ENCODE data around the gene CHID1.

The CHID1 gene

DNA sequence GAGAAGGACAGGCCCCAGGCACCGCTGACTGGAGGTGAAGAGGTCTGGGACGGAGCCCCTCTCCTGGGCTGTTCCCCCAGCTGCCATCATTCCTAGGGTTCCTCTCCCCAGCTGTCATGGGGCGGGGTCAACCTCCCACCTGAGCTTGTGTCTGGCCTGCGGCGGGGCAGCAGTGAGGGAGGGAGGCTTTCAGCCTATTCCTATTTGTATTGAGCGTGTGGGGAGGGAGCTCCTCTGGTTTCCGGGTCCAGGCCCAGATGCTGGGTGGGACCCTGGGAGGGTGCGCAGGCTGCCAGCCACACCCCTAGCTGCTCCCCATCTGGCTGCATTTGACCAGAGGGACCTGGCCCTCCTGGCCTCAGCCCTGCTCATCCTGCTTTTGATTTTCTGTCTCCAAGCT is 54.2 kb downstream of the CHID1 start:
- H3K27me3 ChIP-seq (ENCODE audit: low read depth) = no peaks in the 10 kb centered on the region

DNA sequence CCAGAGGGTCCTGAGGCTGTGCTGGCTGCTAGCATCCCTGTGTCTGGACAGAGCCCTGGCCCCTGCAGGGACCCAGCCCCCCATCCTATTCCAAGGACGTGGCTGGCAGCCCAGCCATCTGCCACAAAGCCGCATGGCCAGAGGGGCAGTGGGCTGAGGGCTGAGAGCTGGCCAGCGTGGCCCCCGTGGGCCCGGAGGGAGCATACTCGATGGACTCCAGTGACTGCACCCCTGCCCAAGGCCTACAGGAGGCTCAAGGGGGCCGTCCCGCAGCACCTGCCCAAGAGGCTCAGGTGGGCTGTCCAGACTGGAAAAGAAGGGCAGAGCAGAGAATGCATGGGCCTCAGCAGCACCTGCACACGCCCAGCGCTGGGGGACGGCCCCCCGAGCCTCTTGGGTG is 54.8 kb downstream of the CHID1 start:
- Histone ChIP-seq H3K9me3 (no peaks in the 10 kb centered on the region), H3K36me3 (replicated peaks) (no peaks in the 10 kb centered on the region), H3K27me3 (ENCODE audit: low read depth) (no peaks in the 10 kb centered on the region), H3K4me3 (no peak overlapping the region), H3K4me1 (no peaks in the 10 kb centered on the region)
- DNase-seq (ENCODE audit: low spot score in 2 of 2) = no peak
- in situ Hi-C loops (cut with MboI; ENCODE audit: low sequenced_read_pairs) = loop anchor here (10.0 kb wide), 1 partner anchor 199 kb away; no protein-coding TSS in a partner anchor

More for the DNA sequence above, 54.2 kb downstream of the CHID1 start:
- in situ Hi-C loops (cut with MboI; ENCODE audit: low sequenced_read_pairs) = loop anchor here (10.0 kb wide), 1 partner anchor 198 kb away; no protein-coding TSS in a partner anchor
- Histone ChIP-seq H3K4me1 (no peaks in the 10 kb centered on the region), H3K4me3 (no peak overlapping the region), H3K9me3 (no peaks in the 10 kb centered on the region), H3K36me3 (replicated peaks) (no peaks in the 10 kb centered on the region)
- DNase-seq (ENCODE audit: low spot score in 2 of 2) = no peak

DNA sequence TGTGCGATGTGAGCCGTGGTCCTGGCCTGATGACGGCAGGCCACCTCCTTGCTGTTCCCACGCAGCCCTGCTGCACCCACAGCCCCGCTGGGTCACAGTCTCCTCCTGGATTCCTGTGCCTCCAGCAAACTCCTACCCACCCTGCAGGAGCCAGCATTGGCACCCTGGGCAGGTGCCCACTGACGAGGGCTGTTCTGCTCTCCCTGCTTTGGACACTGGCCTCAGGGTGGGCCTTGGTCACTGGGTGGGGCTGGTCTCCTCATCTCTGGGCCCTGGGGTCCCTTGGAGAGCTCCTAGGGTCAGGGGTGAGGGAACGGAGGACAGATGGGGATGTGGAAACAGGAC is 55.3 kb downstream of the CHID1 start:
- no peaks in the 10 kb centered on the region for H3K4me1 ChIP-seq
- in situ Hi-C loops (cut with MboI; ENCODE audit: low sequenced_read_pairs) = loop anchor here (10.0 kb wide), 1 partner anchor 199 kb away; no protein-coding TSS in a partner anchor
- no peaks in the 10 kb centered on the region for H3K27me3 ChIP-seq (ENCODE audit: low read depth)
- no peaks in the 10 kb centered on the region for H3K9me3 ChIP-seq
- no peak overlapping the region for H3K4me3 ChIP-seq
- no peaks in the 10 kb centered on the region for H3K36me3 ChIP-seq (replicated peaks)
- no peak for DNase-seq (ENCODE audit: low spot score in 2 of 2)

DNA sequence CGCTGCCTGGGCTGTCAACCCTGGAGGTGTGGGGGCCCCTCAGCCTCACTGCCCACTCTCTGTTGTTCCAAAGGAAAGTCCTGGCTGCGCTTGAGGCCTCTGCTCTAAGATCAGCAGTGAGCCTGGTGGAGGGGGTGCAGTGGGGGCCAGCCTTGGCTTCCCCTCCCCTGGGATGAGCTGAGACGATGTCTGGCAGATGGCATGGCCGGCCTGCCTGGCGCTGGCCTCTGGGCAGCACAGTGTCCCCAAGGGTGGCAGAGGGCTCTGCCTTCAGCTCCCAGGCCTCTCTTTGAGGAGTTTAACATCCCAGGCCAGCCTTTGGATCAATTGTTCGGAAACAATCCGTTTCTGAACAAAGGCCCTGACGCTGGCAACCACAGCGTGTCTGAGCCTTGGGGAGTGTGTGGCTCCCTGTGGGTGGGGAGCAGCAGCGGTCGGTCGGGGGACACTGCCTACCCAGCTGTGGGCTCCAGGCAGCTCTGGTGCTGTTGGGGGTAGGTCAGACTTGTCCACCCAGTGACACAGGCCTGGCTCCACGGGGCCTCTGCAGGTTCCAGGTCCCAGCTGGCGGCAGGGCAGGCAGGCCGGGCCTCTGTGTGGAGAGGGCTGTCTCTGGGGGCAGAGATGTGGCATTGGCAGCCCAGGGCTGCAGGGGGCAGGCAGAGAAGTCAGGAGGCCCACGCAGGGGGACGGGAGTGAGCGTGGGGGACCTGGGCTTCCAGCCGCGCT is 55.8 kb downstream of the CHID1 start:
- no peaks in the 10 kb centered on the region for H3K36me3 ChIP-seq (replicated peaks)
- no peaks in the 10 kb centered on the region for H3K4me1 ChIP-seq
- no peak overlapping the region for H3K4me3 ChIP-seq
- H3K9me3 ChIP-seq = no peaks in the 10 kb centered on the region
- no peak for DNase-seq (ENCODE audit: low spot score in 2 of 2)
- no peaks in the 10 kb centered on the region for H3K27me3 ChIP-seq (ENCODE audit: low read depth)
- in situ Hi-C loops (cut with MboI; ENCODE audit: low sequenced_read_pairs) = loop anchor here (10.0 kb wide), 1 partner anchor 200 kb away; no protein-coding TSS in a partner anchor

DNA sequence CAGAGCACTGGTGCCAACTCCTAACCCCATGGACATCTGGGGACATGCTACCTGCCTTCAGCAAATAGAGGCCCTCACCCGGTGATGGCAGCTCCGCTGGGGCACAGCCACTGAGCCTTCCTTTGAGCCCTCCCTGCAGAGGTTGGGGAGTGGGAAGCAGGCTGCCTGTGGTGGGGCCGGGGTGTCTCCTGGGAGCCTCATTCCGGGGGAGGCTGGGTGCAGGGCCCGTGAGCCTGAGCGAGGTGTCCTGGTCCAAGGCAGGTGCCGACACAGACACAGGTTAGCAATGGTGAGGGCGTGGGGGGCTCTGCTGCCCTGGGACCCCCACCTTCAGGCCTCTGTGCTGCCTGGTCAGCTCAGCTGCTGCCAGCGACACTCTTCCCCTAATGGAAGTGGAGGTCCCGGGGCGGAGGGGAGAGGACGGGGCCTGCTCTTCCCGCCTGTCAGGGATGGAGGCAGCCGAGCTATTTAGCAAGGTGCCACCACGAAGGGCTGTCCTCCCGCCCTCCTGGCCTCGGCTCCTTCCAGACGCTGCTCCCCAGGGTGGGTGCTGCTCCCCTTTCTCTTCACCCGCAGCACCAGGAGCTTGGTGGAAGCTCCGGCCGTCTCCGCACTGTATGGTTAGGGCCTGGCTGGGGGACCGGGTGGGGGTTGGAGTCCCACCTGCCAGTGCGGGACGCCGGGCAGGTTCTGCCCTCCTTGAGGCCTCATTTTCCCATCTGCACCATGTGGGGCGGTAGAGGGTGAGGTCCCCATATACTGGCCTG is 56.7 kb downstream of the CHID1 start:
- in situ Hi-C loops (cut with MboI; ENCODE audit: low sequenced_read_pairs) = loop anchor here (10.0 kb wide), 1 partner anchor 201 kb away; no protein-coding TSS in a partner anchor
- H3K4me3 ChIP-seq = no peak overlapping the region
- no peaks in the 10 kb centered on the region for H3K36me3 ChIP-seq (replicated peaks)
- DNase-seq (ENCODE audit: low spot score in 2 of 2) = no peak
- no peaks in the 10 kb centered on the region for H3K27me3 ChIP-seq (ENCODE audit: low read depth)
- H3K9me3 ChIP-seq = no peaks in the 10 kb centered on the region
- H3K4me1 ChIP-seq = no peaks in the 10 kb centered on the region

DNA sequence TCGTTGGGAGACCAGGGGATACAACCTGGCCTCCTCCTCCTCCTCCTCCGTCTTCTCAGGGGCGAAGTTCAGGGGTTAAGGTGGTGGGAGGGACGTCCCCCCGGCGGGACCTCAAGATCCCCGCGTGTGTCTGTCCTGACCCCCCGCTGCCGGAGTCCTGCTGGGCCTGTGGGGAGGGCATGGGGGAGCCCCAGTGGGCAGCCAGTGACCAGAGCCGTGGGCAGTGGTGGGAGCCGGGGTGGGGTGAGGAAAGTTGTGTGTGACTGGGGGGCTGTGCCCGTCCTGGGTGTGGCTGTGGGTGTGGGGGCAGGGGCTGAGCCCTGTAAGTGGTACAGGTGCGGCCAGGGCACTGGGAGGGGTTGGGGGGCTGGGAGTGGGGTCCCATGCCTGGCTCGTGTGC is 57.8 kb downstream of the CHID1 start:
- H3K36me3 ChIP-seq (replicated peaks) = 0 out of 2 replicates have a peak, but pooled peaks cover 3% of the 10 kb centered on the region
- no peaks in the 10 kb centered on the region for H3K27me3 ChIP-seq (ENCODE audit: low read depth)
- in situ Hi-C loops (cut with MboI; ENCODE audit: low sequenced_read_pairs) = loop anchor here (10.0 kb wide), 1 partner anchor 202 kb away; no protein-coding TSS in a partner anchor
- DNase-seq (ENCODE audit: low spot score in 2 of 2) = no peak
- H3K9me3 ChIP-seq = no peaks in the 10 kb centered on the region
- H3K4me1 ChIP-seq = no peaks in the 10 kb centered on the region
- no peak overlapping the region for H3K4me3 ChIP-seq

DNA sequence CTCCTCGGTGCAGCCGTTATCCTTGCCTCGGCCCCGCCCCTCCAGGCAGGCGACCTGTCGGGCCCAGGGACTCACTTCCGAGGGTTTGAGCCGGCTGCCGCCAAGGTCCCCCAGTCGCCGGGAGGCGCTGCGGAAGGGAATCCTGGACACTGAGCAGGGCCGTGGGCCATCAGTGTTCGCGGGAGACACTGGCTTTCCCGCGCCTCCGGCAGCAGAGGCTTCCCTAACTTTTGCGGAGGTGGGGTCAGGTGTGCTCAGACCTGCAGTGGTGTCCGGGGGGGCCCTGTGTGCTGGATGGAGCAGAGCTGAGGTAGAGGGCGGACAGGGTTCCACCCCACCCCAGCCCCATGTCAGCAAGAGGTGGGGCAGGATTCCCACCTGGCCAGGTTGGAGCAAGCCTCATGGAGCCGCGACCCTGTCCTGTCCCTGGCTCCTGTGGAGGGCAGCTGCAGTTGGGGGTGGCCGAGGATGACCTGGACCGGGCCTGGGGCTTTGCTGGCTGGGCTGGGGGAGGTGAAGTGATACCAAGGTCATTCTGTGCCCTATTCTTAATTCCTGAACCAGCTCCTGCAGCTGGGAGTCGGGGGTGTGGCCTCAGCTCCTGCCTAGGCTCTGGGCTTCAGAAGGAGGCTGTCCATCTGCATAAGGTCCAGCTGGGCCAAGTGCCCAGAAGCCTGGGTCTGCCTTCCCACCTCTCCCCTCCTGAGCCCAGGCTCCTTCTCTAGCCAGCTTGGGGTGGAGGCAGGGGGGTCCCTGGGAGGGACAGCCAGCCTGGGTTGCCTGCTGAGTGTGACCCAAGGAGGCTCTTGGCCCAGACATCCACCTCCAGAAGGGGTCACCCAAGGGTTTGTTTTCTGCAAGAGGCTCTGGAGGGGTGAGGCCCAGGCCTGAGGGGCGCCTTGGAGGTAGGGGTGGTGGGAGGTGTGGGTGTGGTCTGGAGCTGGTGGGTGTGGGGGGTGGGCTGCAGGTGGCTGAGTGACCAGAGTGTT is 59.5 kb downstream of the CHID1 start:
- H3K4me3 ChIP-seq = no peak overlapping the region
- no peaks in the 10 kb centered on the region for H3K27me3 ChIP-seq (ENCODE audit: low read depth)
- H3K9me3 ChIP-seq = no peaks in the 10 kb centered on the region
- H3K4me1 ChIP-seq = no peaks in the 10 kb centered on the region
- H3K36me3 ChIP-seq (replicated peaks) = 0 out of 2 replicates have a peak, but pooled peaks cover 3% of the 10 kb centered on the region
- in situ Hi-C loops (cut with MboI; ENCODE audit: low sequenced_read_pairs) = loop anchor here (10.0 kb wide), 1 partner anchor 204 kb away; no protein-coding TSS in a partner anchor
- DNase-seq (ENCODE audit: low spot score in 2 of 2) = no peak

DNA sequence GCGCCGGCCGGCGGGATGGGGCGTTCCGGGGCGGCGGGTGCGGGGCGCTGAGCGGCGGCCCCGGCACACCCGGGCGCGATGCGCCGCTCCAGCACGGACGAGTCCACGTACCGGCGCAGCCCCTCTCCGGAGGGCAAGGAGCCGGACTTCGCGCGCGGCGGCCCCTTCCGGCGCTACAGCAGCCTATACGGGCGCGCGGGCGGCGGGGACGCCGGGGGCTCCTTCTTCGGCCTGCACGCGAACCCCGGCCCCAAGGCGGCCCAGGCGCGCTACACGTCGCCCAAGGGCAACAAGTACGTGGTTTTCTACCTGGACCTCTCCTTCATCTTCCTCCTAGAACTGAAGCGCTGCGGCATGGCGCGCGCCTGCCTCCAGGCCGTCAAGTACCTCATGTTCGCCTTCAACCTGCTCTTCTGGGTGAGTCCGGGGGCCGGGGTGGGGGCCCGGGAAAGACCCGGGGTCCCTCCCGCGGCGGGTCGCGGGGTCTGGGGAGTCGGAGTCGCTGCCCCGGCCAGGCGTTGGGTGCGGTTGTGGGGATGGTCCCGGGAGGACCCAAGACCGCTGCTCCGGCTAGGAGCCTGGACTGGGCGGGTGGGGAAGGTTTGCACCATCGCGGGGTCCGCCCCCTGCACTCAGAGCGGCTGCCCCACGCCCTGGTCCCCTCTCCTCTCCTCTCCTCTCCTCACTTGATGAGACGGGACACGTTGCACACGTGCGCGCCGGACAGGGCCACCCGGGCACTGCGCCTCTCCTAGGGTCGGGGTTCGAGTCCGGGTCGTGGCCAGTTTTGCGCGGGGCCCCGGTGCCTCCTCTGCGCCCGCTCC is 60.4 kb downstream of the CHID1 start:
- H3K36me3 ChIP-seq (replicated peaks) = 0 out of 2 replicates have a peak, but pooled peaks cover 3% of the 10 kb centered on the region
- H3K27me3 ChIP-seq (ENCODE audit: low read depth) = no peaks in the 10 kb centered on the region
- H3K4me1 ChIP-seq = no peaks in the 10 kb centered on the region
- in situ Hi-C loops (cut with MboI; ENCODE audit: low sequenced_read_pairs) = loop anchor here (10.0 kb wide), 1 partner anchor 205 kb away; no protein-coding TSS in a partner anchor
- DNase-seq (ENCODE audit: low spot score in 2 of 2) = no peak
- no peaks in the 10 kb centered on the region for H3K9me3 ChIP-seq
- H3K4me3 ChIP-seq = no peak overlapping the region

DNA sequence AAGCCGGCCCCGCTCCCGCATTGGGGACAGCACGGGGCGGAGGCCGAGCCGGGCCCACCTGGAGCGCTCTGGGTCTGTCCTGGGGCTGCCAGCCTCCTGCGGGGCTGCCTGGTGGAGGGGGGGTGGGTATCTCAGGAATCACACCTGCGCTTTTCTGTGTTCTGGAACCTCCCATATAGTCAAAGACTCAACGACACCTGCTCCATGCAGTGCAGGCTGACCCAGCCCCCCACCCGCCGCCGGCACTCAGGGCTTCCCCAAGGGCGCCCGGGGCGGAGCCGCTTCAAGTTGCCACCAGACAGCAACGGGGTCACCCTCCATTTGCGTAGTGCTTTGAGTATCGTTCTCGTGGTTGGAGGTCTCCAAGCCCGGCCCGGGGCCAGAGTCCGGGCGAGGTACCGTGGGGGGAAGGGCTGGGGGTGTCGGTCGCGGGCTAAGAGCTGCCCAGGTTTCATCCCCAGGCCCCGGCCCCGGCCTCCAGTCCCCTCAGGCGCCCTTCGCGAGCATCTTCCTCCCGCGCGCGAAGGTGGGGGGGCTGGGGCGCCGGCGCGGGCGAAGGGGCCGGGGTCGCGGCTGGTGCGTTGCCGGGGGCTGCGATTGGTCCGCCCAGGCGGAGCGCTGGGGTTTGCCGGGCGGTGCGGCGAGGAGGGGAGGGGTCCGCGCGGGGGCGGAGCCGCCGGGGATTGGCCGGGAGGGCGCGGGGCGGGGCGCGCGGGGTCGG is 61.3 kb downstream of the CHID1 start:
- no peak for DNase-seq (ENCODE audit: low spot score in 2 of 2)
- H3K36me3 ChIP-seq (replicated peaks) = 0 out of 2 replicates have a peak, but pooled peaks cover 3% of the 10 kb centered on the region
- in situ Hi-C loops (cut with MboI; ENCODE audit: low sequenced_read_pairs) = no loop called here
- H3K4me1 ChIP-seq = peaks cover 4% of the 10 kb centered on the region
- no peaks in the 10 kb centered on the region for H3K27me3 ChIP-seq (ENCODE audit: low read depth)
- no peak overlapping the region for H3K4me3 ChIP-seq
- H3K9me3 ChIP-seq = no peaks in the 10 kb centered on the region

DNA sequence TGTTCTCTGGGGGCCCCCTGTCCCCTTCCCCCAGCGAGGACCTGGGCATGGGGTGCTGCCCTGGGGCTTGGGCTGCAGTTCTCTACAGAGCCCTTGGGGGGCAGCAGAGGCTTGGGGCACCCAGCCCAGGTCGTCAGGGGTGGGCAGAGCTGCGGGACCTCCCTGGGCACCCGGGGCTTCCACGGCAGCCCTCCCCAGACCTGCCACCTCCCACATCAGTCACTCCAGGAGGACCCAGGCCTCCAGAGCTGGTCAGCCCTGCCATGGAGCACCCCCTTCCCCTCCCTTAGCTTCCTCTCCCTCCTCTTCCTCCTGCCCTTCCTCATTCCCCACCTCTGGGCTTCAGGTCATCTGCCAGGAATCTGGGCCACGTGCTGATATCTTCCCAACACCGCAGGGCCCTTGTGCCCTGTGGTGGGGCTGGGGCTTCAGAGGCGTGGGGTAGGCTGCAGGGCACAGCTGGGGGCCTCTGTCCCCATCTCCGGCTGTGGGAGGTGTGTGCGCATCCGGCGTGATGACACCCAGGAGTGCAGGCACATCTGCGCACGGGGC is 62.2 kb downstream of the CHID1 start:
- Histone ChIP-seq H3K4me3 (no peak overlapping the region), H3K4me1 (peaks cover 6% of the 10 kb centered on the region), H3K36me3 (replicated peaks) (0 out of 2 replicates have a peak, but pooled peaks cover 3% of the 10 kb centered on the region), H3K27me3 (ENCODE audit: low read depth) (no peaks in the 10 kb centered on the region), H3K9me3 (no peaks in the 10 kb centered on the region)
- in situ Hi-C loops (cut with MboI; ENCODE audit: low sequenced_read_pairs) = no loop called here
- DNase-seq (ENCODE audit: low spot score in 2 of 2) = peak in 1 of 2 experiments; percentile 70

DNA sequence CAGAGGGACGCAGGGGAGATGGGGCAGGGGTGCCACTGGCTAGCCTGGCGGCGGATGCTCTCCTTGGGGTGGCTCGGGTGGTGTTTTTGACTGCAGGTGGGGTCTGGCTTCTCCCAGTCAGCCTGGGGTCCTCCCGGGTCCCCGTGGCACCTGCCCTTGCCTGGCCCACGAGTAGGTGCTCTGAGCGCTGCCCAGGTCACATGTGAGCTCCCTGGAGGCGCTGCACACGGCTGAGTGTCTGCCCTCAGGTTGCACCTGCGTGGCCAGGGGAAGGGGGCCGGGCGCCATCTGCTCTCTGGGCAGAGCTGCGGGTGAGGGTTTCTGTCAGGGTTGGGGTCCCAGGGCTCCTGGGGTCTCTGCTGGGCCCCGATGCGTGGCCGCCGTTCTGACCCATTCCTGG is 62.7 kb downstream of the CHID1 start:
- H3K4me1 ChIP-seq = peaks cover 6% of the 10 kb centered on the region
- H3K36me3 ChIP-seq (replicated peaks) = 0 out of 2 replicates have a peak, but pooled peaks cover 3% of the 10 kb centered on the region
- no peaks in the 10 kb centered on the region for H3K27me3 ChIP-seq (ENCODE audit: low read depth)
- DNase-seq (ENCODE audit: low spot score in 2 of 2) = no peak
- H3K9me3 ChIP-seq = no peaks in the 10 kb centered on the region
- in situ Hi-C loops (cut with MboI; ENCODE audit: low sequenced_read_pairs) = no loop called here
- no peak overlapping the region for H3K4me3 ChIP-seq

Measured in HAP-1 (cell line).